HG03108 (cell line): ENCODE measurements around the gene ETV5.
"Not testable (repeated sequence)": the region's sequence is repeated elsewhere in the genome, so short reads cannot be mapped to it uniquely, and the experiment has no call there.

Experiments used
- ATAC-seq: cut with Tn5 transposase; IDR thresholded peaks from one replicate; pipeline ENCODE4 v1.9.1; 2021; ENCODE audit warnings: moderate library complexity; ENCODE audit not compliant: unreplicated experiment

ETV5 gene

GRCh38 chr3:186025993-186026392, 82.9 kb downstream of the ETV5 start:
- ATAC-seq, result not testable (repeated sequence)

GRCh38 chr3:186025161-186025560, 83.7 kb downstream of the ETV5 start:
- ATAC-seq, result no peak

DNA sequence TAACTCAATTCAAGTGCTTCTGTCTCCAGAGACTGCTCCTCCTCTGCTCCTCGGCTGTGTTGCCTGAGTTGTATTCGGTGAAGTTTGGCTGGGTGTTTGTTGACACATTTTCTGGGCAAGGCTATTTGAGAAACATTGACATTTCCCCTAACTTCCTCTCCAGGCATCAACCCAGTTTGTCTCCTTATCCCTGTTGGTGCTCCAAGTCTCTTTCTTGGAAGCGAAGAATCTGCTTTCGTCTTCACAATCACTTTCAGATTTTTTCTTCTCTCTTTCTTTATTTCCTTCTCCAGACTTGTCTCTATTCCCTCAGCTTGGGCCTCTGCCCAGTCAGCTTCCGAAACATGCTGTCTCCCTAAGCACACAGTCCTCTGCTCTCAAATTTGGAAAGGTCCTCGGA, 84.7 kb downstream of the ETV5 start:
- ATAC-seq, result no peak

GRCh38 chr3:186022931-186023330, 86.0 kb downstream of the ETV5 start:
- ATAC-seq, result no peak

- ATAC-seq, result no peak
Observed at GRCh38 chr3:186021673-186022362, 87.1 kb downstream of the ETV5 start.

DNA sequence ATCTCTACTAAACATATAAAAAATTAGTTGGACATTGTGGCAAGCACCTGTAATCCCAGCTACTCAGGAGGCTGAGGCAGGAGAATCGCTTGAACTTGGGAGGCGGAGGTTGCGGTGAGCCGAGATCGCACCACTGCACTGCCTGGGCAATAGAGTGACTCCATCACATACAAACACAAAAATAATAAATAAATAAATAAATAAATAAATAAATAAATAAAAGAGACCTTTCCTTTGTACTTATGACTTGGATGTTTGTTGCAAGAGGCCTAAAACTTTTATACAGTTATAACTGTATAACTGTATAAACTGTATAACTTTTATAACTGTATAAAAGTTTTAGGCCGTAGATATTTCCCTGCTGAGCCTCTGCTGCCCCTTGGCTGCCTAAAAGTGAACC, 87.6 kb downstream of the ETV5 start:
- not testable (repeated sequence) for ATAC-seq

DNA sequence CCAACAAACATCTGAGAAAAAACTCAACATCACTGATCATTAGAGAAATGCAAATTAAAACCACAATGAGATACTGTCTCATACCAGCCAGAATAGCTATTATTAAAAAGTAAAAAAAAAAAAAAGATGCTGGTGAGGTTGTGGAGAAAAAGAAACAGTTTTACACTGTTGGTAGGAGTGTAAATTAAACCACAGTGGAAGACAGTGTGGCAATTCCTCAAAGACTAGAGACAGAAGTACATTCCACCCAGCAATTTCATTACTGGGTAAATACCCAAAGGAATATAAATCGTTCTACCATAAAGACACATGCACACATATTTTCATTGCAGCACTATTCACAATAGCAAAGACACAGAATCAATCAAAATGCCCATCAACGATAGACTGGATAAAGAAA, 89.6 kb downstream of the ETV5 start:
- ATAC-seq, result not testable (repeated sequence)

DNA sequence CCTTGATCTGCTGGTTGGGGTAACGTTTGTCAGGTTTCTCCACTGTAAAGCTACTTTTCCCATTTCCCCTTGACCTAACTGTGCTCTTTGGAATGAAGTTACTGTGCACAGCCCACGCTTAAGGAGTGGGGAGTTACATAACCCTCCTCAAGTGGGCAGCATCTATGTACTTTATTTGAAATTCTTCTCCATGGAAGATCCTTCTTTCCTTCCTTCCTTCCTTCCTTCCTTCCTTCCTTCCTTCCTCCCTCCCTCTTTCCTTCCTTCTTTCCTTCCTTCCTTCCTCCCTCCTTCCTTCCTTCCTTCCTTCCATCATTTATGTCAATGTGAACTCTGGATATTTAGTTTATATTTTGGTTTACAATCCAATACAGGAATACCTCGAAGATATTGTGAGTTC, 94.0 kb downstream of the ETV5 start:
- no peak for ATAC-seq

DNA sequence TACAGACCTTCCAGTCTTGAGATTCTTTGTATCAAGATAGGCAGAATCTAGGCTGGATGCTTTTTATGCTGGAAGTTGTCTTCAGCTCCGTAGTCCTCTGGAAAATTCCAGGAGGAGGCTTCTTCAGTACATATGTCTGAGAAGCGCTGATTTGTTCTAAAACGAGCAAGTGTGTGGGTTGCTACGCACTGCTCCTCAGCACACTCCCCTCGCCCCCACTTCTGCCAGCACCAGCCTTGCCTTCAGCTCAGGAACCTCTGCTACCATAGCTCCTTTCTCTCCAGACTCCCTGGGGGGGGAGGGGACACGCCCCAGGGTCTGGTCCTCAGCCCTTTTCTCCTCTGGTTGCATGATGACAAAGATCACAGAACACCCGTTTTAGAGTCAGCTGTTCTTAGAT, 95.6 kb downstream of the ETV5 start:
- no peak for ATAC-seq

DNA sequence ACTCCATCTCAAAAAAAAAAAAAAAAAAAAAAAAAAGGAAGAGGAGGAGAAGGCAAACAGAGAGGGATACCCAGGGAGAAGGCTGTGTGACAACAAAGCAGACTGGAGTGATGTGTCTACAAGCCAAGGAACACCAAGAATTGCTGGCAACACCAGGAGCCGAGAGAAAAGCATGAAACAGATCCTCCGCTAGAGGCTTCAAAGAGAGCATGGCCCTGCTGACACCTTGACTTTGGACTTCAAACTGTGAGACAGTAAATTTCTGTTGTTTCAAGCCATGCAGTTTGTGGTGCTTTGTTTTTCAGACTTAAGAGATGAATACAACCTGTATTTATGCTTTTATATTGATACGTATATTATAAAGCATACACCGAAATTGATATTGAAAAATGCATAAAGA, 96.8 kb downstream of the ETV5 start:
- no peak for ATAC-seq

GRCh38 chr3:186004671-186005070, 104.2 kb downstream of the ETV5 start:
- ATAC-seq, result no peak

DNA sequence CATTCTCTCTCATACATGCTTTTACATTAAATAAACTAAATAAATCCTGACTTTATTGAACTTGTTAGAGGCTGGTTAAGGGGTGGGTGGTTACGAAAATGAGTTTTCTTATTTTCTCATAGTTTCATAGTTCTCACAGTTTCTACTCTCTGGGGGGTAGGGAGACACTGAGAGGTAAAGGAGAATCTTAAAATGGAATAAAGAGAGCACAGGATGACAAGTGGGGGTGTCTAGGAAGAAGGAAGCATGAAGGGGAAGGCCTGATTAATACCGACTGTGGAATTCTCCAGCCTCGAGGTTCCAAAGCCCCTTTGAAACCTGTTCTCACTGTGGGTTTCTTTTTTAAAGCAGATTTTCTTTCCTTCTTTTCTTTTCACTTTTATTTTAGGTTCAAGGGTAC, 104.7 kb downstream of the ETV5 start:
- ATAC-seq, result no peak

DNA sequence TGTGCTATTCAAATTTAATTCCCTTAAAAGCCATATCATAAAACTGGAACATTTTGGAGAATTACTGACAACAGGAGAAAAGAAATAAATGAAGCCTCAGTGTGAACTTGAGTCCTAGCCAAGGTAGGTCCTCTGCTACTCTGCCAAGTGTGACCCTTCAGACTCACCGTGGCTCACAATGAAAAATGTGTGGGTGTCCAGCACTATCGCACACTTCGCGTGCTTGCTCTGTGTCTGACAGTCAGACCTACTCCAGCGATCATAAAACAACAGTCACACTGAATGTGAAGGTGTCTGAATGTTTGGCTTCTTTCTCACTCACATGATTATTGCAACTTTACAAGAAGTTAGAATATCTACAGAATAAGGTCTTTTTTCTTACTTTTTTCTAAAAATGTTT, 105.3 kb downstream of the ETV5 start:
- no peak for ATAC-seq

- no peak for ATAC-seq
Observed at GRCh38 chr3:186002884-186003472, 105.9 kb downstream of the ETV5 start.

GRCh38 chr3:186001842-186002241, 107.0 kb downstream of the ETV5 start:
- no peak for ATAC-seq

DNA sequence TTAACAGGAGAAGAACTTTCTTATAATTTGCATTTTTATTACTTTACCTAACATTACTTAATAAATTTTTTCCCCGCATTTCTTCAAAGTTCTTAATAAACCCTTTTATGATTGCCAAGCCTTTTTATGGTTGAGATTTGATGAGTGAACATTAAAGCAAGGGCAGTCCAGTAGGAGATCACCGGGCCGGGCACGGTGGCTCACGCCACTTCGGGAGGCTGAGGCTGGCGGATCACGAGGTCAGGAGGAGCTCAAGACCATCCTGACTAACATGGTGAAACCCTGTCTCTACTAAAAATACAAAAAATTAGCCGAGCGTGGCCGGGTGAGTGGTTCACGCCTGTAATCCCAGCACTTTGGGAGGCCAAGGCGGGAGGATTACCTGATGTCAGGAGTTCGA, 109.7 kb downstream of the ETV5 start:
- ATAC-seq, result no peak

DNA sequence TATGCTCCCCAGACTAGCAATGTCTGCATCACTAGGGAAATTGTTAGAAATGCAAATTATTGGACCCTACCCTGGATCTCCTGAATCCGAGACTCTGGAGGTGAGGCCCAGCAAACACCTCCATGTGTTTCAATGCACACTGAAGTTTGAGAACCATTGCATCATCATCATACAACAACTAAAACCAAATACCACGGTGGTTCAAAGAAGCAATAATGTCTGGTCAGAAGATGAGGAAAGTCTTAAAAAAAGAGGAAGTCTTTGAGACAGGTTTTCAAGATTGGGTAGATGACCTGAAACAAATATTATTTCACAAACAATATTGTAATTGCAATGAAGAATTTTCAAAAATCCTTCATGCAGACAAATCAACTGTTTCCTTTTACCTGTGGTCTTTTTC, 110.8 kb downstream of the ETV5 start:
- no peak for ATAC-seq

DNA sequence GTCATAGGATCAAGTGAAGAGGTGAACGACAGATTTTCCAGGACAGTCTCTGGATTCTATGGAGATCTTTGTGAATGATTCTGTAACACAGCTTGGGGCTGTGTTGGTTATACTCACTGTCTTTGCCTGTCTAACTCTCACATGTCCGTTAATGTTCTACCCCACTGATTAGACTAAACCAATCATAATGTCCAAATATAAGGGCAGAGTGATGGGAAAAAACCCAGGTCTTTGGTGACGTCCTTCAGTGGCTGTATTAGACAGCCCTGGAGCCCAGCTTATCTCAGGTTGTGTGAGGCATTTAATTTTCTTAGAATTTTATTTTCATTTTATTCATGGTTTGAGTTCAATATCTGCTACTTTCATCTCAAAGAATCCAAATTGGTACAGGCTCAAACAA, 111.8 kb downstream of the ETV5 start:
- no peak for ATAC-seq
